ENCODE data around the gene TTC17.

TTC17 gene

GRCh38 chr11:43523632-43524031 is 164.9 kb downstream of the TTC17 start:
- Mint-ChIP-seq H3K27ac (no peak overlapping the region), H3K4me3 (no peak overlapping the region), H3K27me3 (peaks cover 5% of the 10 kb centered on the region), H3K36me3 (no peaks in the 10 kb centered on the region), H3K4me1 (no peaks in the 10 kb centered on the region), H3K9me3 (peaks cover 8% of the 10 kb centered on the region)

- Mint-ChIP-seq H3K27ac (no peak overlapping the region), H3K4me1 (no peaks in the 10 kb centered on the region), H3K9me3 (no peaks in the 10 kb centered on the region), H3K4me3 (no peak overlapping the region), H3K36me3 (no peaks in the 10 kb centered on the region), H3K27me3 (peaks cover 12% of the 10 kb centered on the region)
These were observed 173.3 kb downstream of the TTC17 start for GRCh38 chr11:43532041-43532440.

GRCh38 chr11:43537833-43538615 is 179.3 kb downstream of the TTC17 start:
- no peak overlapping the region for H3K27ac Mint-ChIP-seq
- H3K9me3 Mint-ChIP-seq, result peaks cover 7% of the 10 kb centered on the region
- H3K4me3 Mint-ChIP-seq, result no peak overlapping the region
- no peaks in the 10 kb centered on the region for H3K4me1 Mint-ChIP-seq
- H3K36me3 Mint-ChIP-seq, result peaks cover 2% of the 10 kb centered on the region
- H3K27me3 Mint-ChIP-seq, result peaks cover 31% of the 10 kb centered on the region

- Mint-ChIP-seq H3K4me3 (no peak overlapping the region), H3K27ac (no peak overlapping the region), H3K4me1 (no peaks in the 10 kb centered on the region), H3K27me3 (peaks cover 25% of the 10 kb centered on the region), H3K36me3 (peaks cover 2% of the 10 kb centered on the region), H3K9me3 (peaks cover 7% of the 10 kb centered on the region)
These were observed 183.3 kb downstream of the TTC17 start for GRCh38 chr11:43541993-43542392.

- Mint-ChIP-seq H3K27ac (no peak overlapping the region), H3K9me3 (peaks cover 7% of the 10 kb centered on the region), H3K36me3 (peaks cover 2% of the 10 kb centered on the region), H3K4me1 (no peaks in the 10 kb centered on the region), H3K27me3 (peaks cover 23% of the 10 kb centered on the region), H3K4me3 (no peak overlapping the region)
These were observed 184.3 kb downstream of the TTC17 start for GRCh38 chr11:43542750-43543712.

Measured in activated naive CD4-positive, alpha-beta T cell treated with anti-CD3 and anti-CD28 coated beads, Interleukin-2, amount 50 U/mL, for 24 hours (primary cell).